Colonic mucosa (tissue), 4 donors: Measurements from ENCODE around the gene CST8. TPM values are rescaled to one million over a fixed set of nuclear protein-coding genes. Genes with fewer than 3 reads are reported as not detected.

Experiments
- DNase-seq: peaks from one replicate; pipeline ENCODE4 v3.0.0-alpha.2; 2020
- H3K27ac ChIP-seq: fragments of 200-600 bp; one replicate; pipeline ENCODE4 v1.8.0; 2021
- H3K27me3 ChIP-seq: fragments of 200-600 bp; one replicate; pipeline ENCODE4 v1.8.0; 2021
- H3K36me3 ChIP-seq: fragments of 200-600 bp; one replicate; pipeline ENCODE4 v1.8.0; 2021
- H3K4me1 ChIP-seq: fragments of 200-600 bp; one replicate; pipeline ENCODE4 v1.8.0; 2021; ENCODE audit warnings: mild to moderate bottlenecking
- H3K4me3 ChIP-seq: fragments of 200-600 bp; one replicate; pipeline ENCODE4 v1.8.0; 2021
- H3K9ac ChIP-seq, 2 donors: one replicate each; pipeline ENCODE4 v1.7.0; 2013; ENCODE audit warnings: control low read depth in 2 of 2, low read depth in 2 of 2, low read length in 2 of 2
- H3K9me3 ChIP-seq: fragments of 200-600 bp; one replicate; pipeline ENCODE4 v1.8.0; 2021
- CTCF ChIP-seq: fragments of 200-600 bp; IDR thresholded peaks from one replicate; pipeline ENCODE4 v1.8.0; 2022; ENCODE audit warnings: antibody characterized with exemption, mild to moderate bottlenecking
- intact Hi-C: fragments of 100-400 bp; cut with DNase I; formaldehyde crosslinking; loops from one replicate; pipeline ENCODE4 v1.14.1; 2022
- total RNA-seq, 2 donors: library from RNA; stranded (reverse); fragmentation: NEBNext Ultra II Directional in 1 of 2; extraction: Animal tissue kit (Norgen Biotek cat#: 25700) in 1 of 2; gene quantifications; one replicate each; pipeline ENCODE4 v1.2.1, GENCODE V29; 2021
- donor health status: healthy.
- donor health status: DM: no; HTN: no; CAD: no.
- donor health status: DM: no; HTN: no; CAD: no.

CST8 gene
- total RNA-seq, 2 donors from 2014 or later = not detected

GRCh38 chr20:23530937-23531567 is 40.1 kb downstream of the CST8 start:
- H3K9ac ChIP-seq = no peak overlapping the region
- intact Hi-C loops = loop anchor here (10.0 kb wide), 1 partner anchor 66 kb away; no protein-coding TSS in a partner anchor
- no peak overlapping the region for H3K4me3 ChIP-seq
- no peaks in the 10 kb centered on the region for H3K9me3 ChIP-seq
- no peak overlapping the region for H3K27ac ChIP-seq
- no peaks in the 10 kb centered on the region for H3K27me3 ChIP-seq
- no peaks in the 10 kb centered on the region for H3K4me1 ChIP-seq
- DNase-seq = no peak
- no peaks in the 10 kb centered on the region for H3K36me3 ChIP-seq
- no peak for TF ChIP-seq CTCF

- DNase-seq = no peak
- H3K9ac ChIP-seq = no peak overlapping the region
- intact Hi-C loops = loop anchor here (10.0 kb wide), 1 partner anchor 68 kb away; no protein-coding TSS in a partner anchor
- no peak for TF ChIP-seq CTCF
- H3K27ac ChIP-seq = no peak overlapping the region
- no peaks in the 10 kb centered on the region for H3K4me1 ChIP-seq
- no peaks in the 10 kb centered on the region for H3K9me3 ChIP-seq
- no peak overlapping the region for H3K4me3 ChIP-seq
- H3K27me3 ChIP-seq = no peaks in the 10 kb centered on the region
- no peaks in the 10 kb centered on the region for H3K36me3 ChIP-seq
Measured at GRCh38 chr20:23532533-23532932, 41.6 kb downstream of the CST8 start.

DNA sequence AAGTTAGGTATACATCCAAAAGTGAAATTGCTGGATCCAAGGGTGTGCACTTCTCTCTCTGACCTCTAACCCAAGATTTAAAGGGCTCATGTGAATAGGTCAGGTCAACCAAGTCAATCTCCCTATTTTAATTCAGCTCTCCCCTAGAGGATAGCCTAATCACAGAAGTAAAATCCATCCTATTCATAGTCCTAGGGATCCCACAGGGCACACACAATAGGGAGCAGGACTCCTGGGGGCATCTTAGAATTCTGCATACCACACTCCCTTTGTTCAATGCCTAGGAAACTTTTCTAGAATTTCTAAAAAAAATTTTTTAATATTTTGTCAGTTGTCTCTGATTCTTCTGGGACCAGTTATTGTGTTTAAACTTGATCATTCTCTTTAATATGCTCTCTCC is 42.2 kb downstream of the CST8 start:
- DNase-seq = no peak
- H3K9ac ChIP-seq = no peak overlapping the region
- no peaks in the 10 kb centered on the region for H3K4me1 ChIP-seq
- no peaks in the 10 kb centered on the region for H3K36me3 ChIP-seq
- intact Hi-C loops = loop anchor here (10.0 kb wide), 1 partner anchor 68 kb away; no protein-coding TSS in a partner anchor
- H3K4me3 ChIP-seq = no peak overlapping the region
- H3K27ac ChIP-seq = no peak overlapping the region
- no peaks in the 10 kb centered on the region for H3K9me3 ChIP-seq
- no peak for TF ChIP-seq CTCF
- H3K27me3 ChIP-seq = no peaks in the 10 kb centered on the region

- H3K4me1 ChIP-seq = no peaks in the 10 kb centered on the region
- no peak overlapping the region for H3K9ac ChIP-seq
- no peaks in the 10 kb centered on the region for H3K9me3 ChIP-seq
- DNase-seq = no peak
- intact Hi-C loops = loop anchor here (10.0 kb wide), 1 partner anchor 70 kb away; no protein-coding TSS in a partner anchor
- no peak for TF ChIP-seq CTCF
- no peaks in the 10 kb centered on the region for H3K36me3 ChIP-seq
- no peak overlapping the region for H3K4me3 ChIP-seq
- no peak overlapping the region for H3K27ac ChIP-seq
- H3K27me3 ChIP-seq = no peaks in the 10 kb centered on the region
Measured at GRCh38 chr20:23534801-23535593, 44.1 kb downstream of the CST8 start.

- Histone ChIP-seq H3K36me3 (no peaks in the 10 kb centered on the region), H3K27me3 (no peaks in the 10 kb centered on the region), H3K4me1 (no peaks in the 10 kb centered on the region), H3K9me3 (no peaks in the 10 kb centered on the region), H3K9ac (no peak overlapping the region), H3K4me3 (no peak overlapping the region), H3K27ac (no peak overlapping the region)
- intact Hi-C loops = loop anchor here (10.0 kb wide), 1 partner anchor 72 kb away; no protein-coding TSS in a partner anchor
- no peak for TF ChIP-seq CTCF
- no peak for DNase-seq
Measured at GRCh38 chr20:23536328-23536974, 45.5 kb downstream of the CST8 start.
